ENCODE results near the gene RBKS.
"Not testable (repeated sequence)": the region's sequence is repeated elsewhere in the genome, so short reads cannot be mapped to it uniquely, and the experiment has no call there.

RBKS gene

GRCh38 chr2:27756544-27757498 lies 133.4 kb downstream of the RBKS start:
- DNase-seq (ENCODE audit: low read depth) = no peak

DNA sequence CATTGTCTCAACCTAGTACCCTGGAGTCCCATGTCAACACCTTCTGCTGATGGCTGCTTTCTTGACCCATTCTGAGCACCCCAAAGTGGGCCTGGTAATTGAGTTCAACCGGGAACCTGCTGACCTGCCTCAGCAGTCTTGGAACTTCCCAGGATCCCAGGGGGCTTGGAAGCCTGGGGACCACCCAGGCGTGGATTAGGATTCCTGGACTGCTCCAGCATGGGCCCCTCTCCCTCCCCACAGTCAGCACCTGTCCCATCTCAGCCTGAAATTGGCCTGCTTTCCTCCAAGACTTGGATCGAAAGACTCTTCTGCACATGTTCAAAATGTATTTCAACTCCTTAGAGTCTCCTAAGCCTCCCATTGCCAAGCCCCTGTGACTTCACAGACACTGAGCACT lies 134.1 kb downstream of the RBKS start:
- DNase-seq (ENCODE audit: low read depth) = no peak

- DNase-seq (ENCODE audit: low read depth) = no peak
Observed at GRCh38 chr2:27754831-27755230, 135.4 kb downstream of the RBKS start.

- peak; percentile 41 for DNase-seq (ENCODE audit: low read depth)
Observed at GRCh38 chr2:27754138-27754588, 136.0 kb downstream of the RBKS start.

GRCh38 chr2:27752551-27753237 lies 137.5 kb downstream of the RBKS start:
- DNase-seq (ENCODE audit: low read depth) = no peak

DNA sequence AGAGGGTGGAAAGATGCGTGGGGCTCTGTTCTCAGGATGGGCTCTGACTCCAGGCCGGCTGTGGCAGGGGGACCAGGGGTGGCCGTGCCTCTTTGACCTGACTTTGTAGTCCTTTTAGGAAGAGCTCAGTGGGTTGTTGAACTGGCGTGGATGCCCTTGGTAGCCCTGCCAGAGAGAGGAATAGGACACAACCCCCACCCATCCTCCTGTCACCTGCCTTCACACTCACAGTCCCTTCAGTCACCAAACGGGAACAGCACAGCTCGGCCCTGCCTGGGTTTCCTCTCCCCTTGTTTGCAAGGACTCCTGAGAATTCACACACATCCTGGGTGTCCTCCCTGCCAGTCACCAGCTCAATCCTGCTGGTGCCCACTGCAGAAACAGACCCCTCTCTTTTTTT lies 138.8 kb downstream of the RBKS start:
- DNase-seq (ENCODE audit: low read depth) = no peak

- DNase-seq (ENCODE audit: low read depth) = not testable (repeated sequence)
Observed at GRCh38 chr2:27748803-27749554, 141.2 kb downstream of the RBKS start.

DNA sequence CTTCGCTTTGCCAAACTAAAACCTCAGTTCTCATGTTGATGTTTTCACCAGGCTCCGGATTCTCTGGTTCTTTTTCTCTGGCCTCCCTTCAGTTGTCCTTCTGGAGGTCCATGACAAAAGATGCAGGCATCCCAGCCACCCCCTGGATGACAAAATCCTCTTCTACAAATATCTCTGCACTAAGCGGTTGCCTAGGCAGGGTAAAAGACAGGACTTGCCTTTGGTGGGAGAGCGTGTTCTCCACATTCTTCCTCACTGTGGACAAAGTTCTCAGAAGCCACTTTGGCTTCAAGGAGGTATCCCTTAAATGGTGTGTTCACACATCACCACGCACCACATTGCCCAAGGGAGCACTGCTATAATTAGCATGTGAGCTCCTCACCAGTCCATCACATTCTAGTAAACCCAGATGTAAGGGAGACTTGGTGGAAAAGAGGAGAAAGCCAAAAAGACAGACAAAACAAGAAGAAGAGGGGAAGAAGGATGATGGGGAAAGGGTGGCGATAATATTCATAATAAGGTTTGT lies 142.3 kb downstream of the RBKS start:
- no peak for DNase-seq (ENCODE audit: low read depth)

DNA sequence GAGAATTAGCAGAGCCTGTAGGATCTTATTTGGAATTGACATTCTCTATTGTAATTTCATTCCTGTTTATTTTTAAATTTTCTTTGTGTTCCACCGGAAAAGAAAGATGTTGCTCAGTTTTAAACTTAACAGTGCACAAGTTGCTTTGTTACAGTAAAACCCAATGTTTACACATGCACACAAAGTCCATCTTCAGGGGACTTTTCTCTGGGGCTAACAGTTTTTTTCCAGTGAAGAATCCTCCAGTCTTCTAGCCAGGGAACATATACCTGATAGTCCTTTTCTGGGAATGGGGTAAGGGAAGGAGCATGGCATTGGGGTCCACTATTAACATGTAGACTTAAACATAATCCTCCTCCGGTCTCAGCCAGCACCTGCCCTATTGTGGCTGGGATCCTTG lies 143.9 kb downstream of the RBKS start:
- DNase-seq (ENCODE audit: low read depth) = no peak

GRCh38 chr2:27745494-27745893 lies 144.7 kb downstream of the RBKS start:
- DNase-seq (ENCODE audit: low read depth) = not testable (repeated sequence)

- DNase-seq (ENCODE audit: low read depth) = no peak
Observed at GRCh38 chr2:27742571-27742970, 147.6 kb downstream of the RBKS start.

DNA sequence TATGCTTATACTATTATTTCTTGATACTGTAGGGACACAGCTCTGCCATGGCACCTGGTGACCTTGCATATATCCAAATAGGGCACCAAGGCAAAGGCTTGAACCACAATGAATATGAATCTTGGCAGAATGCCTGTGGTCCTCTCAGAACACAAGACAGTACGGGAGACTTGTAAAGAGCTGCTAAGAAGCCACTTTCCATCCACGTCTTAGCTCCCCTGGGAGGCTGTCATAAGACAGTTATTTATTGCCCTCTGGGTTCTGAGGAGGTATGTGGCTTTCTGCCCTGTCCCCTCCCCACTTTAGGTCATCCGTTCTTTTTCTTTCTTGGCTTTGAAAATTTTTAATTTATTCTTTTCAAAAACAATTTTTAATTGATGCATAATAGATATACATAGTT lies 148.5 kb downstream of the RBKS start:
- no peak for DNase-seq (ENCODE audit: low read depth)

- DNase-seq (ENCODE audit: low read depth) = no peak
Observed at GRCh38 chr2:27739058-27739373, 151.2 kb downstream of the RBKS start.

DNA sequence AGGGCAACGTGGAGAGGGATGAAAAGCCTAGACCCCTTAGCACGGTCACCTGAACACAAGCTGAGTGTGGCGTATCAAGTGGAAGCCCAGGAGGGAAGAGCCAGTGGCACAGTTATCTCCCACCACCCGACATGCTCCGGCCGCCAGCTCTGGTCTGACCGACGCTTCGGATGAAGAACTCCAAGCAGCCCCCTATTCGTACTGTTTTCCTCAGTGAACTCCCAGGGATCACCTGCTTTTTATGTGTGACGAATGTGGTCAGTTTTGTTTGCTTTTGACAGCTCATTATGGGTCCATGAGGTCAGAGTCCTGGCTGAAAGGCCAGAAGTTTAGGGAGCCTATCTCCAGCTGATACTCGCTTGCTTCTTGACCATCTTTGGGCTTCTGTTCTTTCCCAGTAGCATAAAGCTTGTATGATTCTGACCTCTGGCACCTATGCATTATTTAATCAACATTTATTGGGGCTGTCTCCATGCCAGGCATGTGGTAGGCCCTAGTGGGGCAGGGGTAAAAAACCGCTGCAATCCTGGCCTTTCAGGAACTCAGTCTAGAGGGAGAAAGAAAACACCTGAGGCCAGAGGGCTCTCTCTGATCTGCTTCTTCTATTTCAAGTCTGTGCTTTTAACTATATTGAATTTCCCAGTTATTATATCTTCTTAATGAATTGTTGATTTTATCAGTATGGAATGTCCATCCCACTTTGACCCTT lies 151.7 kb downstream of the RBKS start:
- no peak for DNase-seq (ENCODE audit: low read depth)

- DNase-seq (ENCODE audit: low read depth) = no peak
Observed at GRCh38 chr2:27737676-27738348, 152.4 kb downstream of the RBKS start.

DNA sequence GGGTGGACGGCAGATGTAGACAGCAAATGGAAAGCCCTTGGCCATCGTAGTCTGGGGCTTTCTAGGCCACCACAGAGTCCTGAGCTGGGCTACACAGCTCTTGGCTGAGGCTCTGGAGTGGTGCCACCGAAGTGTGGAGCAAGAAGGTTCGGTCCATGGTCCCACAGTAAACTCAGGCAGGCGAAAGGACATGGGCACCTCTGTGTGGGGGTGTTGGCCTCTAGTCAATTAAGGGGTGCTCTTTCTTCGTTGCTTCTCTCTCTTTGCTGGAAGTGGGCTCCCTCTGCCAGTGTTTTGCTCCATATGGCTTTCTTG lies 153.3 kb downstream of the RBKS start:
- DNase-seq (ENCODE audit: low read depth) = no peak

GRCh38 chr2:27736031-27736889 lies 153.9 kb downstream of the RBKS start:
- DNase-seq (ENCODE audit: low read depth) = no peak

DNA sequence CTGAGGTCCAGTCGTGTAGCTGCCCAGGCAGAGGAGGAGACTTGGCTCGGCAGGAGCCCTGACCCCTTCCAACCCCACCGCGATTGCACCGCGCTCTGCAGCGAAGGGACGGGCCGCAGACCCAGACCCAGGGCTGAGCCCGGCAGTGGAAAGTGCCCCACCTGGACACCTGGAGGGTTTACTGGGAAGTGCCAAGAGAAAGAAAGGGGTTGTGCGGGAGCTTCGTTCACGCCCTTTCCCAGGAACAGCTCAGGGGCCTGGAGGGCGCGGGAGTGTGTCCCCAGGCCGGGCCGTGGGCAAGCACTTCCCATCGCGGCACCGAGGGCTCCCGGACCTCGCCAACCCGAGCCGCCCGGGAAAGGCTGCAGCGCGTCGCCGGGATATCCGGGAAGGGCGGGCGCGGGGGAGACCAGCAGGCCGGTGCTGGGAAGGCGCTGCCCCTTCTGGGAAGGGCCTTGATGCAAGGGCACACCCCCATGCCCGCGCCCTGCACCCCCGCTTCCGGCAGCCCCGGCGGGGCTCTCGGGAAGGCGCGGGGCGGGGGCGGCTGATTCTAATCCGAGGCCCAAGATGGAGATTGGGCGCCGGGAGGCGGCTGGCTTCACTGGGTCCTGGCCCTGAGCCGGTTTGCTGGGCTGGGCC lies 154.8 kb downstream of the RBKS start:
- peak; percentile 13 for DNase-seq (ENCODE audit: low read depth)

- DNase-seq (ENCODE audit: low read depth) = no peak
Observed at GRCh38 chr2:27734305-27734704, 155.9 kb downstream of the RBKS start.
